IMR-90 (cell line): ENCODE measurements around the gene TEAD1. TPM values are rescaled to one million over a fixed set of nuclear protein-coding genes. Genes with fewer than 3 reads are reported as not detected.

Experiments
- ATAC-seq: fragments of 200-7000 bp; cut with Tn5 transposase; 2 replicates; pipeline ENCODE4 v1.9.1; 2020; ENCODE audit warnings: low read depth, mild to moderate bottlenecking, moderate library complexity
- BruUV-seq: library from RNA; stranded (reverse); fragments of 400-500 nt; replicated peaks from 2 replicates; lab custom pipeline; 2021; lab: Mats Ljungman, UMichigan
- CTCF ChIA-PET: fragments of 300-600 bp; formaldehyde crosslinking; extraction: SDS; loops from one replicate; lab custom pipeline; 2021; ENCODE audit warnings: antibody characterized with exemption; lab: Yijun Ruan, JAX
- POLR2A ChIA-PET: fragments of 300-600 bp; sonication (Branson Sonifier 250); formaldehyde crosslinking; loops from one replicate; lab custom pipeline; 2022; ENCODE audit warnings: antibody characterized with exemption; ENCODE audit not compliant: unreplicated experiment; lab: Charles Lee
- DNase-seq: peaks from one replicate; pipeline ENCODE4 v3.0.0; 2013
- H2AFZ ChIP-seq: replicated peaks from 2 replicates; pipeline ENCODE3; 2013; ENCODE audit warnings: low read length, mild to moderate bottlenecking; ENCODE audit not compliant: poor library complexity
- H2AK5ac ChIP-seq: 2 replicates; pipeline ENCODE4 v1.6.1; 2013; ENCODE audit warnings: low read depth, low read length, inconsistent platforms
- H2AK9ac ChIP-seq: replicated peaks from 2 replicates; pipeline ENCODE3; 2013; ENCODE audit warnings: mild to moderate bottlenecking, low read depth, low read length, moderate library complexity; ENCODE audit not compliant: poor library complexity
- H2BK120ac ChIP-seq: 2 replicates; pipeline ENCODE4 v1.6.1; 2013; ENCODE audit warnings: low read depth, low read length, inconsistent platforms
- H2BK15ac ChIP-seq: 3 replicates; pipeline ENCODE4 v1.6.1; 2013; ENCODE audit warnings: low read depth, low read length, inconsistent platforms
- H2BK20ac ChIP-seq: 2 replicates; pipeline ENCODE4 v1.6.1; 2013; ENCODE audit warnings: low read depth, mild to moderate bottlenecking, inconsistent platforms, low read length, moderate library complexity
- H2BK5ac ChIP-seq: 2 replicates; pipeline ENCODE4 v1.6.1; 2013; ENCODE audit warnings: mild to moderate bottlenecking, low read depth, low read length, inconsistent platforms; ENCODE audit not compliant: poor library complexity, severe bottlenecking
- H3K14ac ChIP-seq: replicated peaks from 2 replicates; pipeline ENCODE4 v1.6.1; 2013; ENCODE audit warnings: low read depth, low read length, inconsistent platforms
- H3K18ac ChIP-seq: 2 replicates; pipeline ENCODE4 v1.6.1; 2013; ENCODE audit warnings: low read depth, low read length, control low read depth
- H3K23ac ChIP-seq: 2 replicates; pipeline ENCODE4 v1.6.1; 2013; ENCODE audit warnings: low read depth, low read length, inconsistent platforms
- H3K27ac ChIP-seq: 2 replicates; pipeline ENCODE4 v1.5.1; 2013; ENCODE audit warnings: mild to moderate bottlenecking, control low read depth, low read length; ENCODE audit not compliant: insufficient read depth
- H3K27me3 ChIP-seq: 2 replicates; pipeline ENCODE4 v1.6.1; 2013; ENCODE audit warnings: low read length; ENCODE audit not compliant: control insufficient read depth, insufficient read depth
- H3K36me3 ChIP-seq: 2 replicates; pipeline ENCODE4 v1.6.1; 2013; ENCODE audit warnings: low read length, mixed read lengths; ENCODE audit not compliant: control insufficient read depth, insufficient read depth
- H3K4ac ChIP-seq: 2 replicates; pipeline ENCODE4 v1.6.1; 2013; ENCODE audit warnings: low read depth, low read length, inconsistent platforms
- H3K4me1 ChIP-seq: 2 replicates; pipeline ENCODE4 v1.6.1; 2013; ENCODE audit warnings: low read length, mixed read lengths; ENCODE audit not compliant: control insufficient read depth, insufficient read depth
- H3K4me2 ChIP-seq: 2 replicates; pipeline ENCODE4 v1.6.1; 2013; ENCODE audit warnings: low read depth, mild to moderate bottlenecking, control low read depth, low read length, moderate library complexity
- H3K4me3 ChIP-seq: 2 replicates; pipeline ENCODE4 v1.5.1; 2013; ENCODE audit warnings: low read depth, mild to moderate bottlenecking, control low read depth, low read length, moderate library complexity; ENCODE audit not compliant: insufficient read depth
- H3K56ac ChIP-seq: 2 replicates; pipeline ENCODE4 v1.6.1; 2013; ENCODE audit warnings: low read length, inconsistent platforms; ENCODE audit not compliant: insufficient read depth; ENCODE audit errors: extremely low read depth
- H3K79me1 ChIP-seq, 2 experiments: 2 replicates each; pipeline ENCODE4 v1.6.1; 2013; ENCODE audit warnings: low read length in 2 of 2, inconsistent platforms in 1 of 2, low read depth in 1 of 2
- H3K9ac ChIP-seq: 2 replicates; pipeline ENCODE4 v1.6.1; 2013; ENCODE audit warnings: low read depth, low read length, control low read depth
- H3K9me1 ChIP-seq: 2 replicates; pipeline ENCODE4 v1.6.1; 2013; ENCODE audit warnings: low read length, inconsistent platforms; ENCODE audit not compliant: insufficient read depth
- H3K9me3 ChIP-seq: 2 replicates; pipeline ENCODE4 v1.6.1; 2013; ENCODE audit warnings: low read length; ENCODE audit not compliant: control insufficient read depth, insufficient read depth
- H4K20me1 ChIP-seq: 2 replicates; pipeline ENCODE4 v1.6.1; 2013; ENCODE audit warnings: low read length, inconsistent platforms; ENCODE audit not compliant: insufficient read depth
- H4K5ac ChIP-seq: 2 replicates; pipeline ENCODE4 v1.6.1; 2013; ENCODE audit warnings: mild to moderate bottlenecking, low read depth, low read length, control low read depth
- H4K8ac ChIP-seq, 2 experiments: 2 replicates each; pipeline ENCODE4 v1.6.1; 2013; ENCODE audit warnings: low read depth in 2 of 2, low read length in 2 of 2, control low read depth in 1 of 2, inconsistent platforms in 1 of 2
- H4K91ac ChIP-seq: 2 replicates; pipeline ENCODE4 v1.6.1; 2013; ENCODE audit warnings: low read depth, low read length, inconsistent platforms; ENCODE audit not compliant: insufficient read depth
- BHLHE40 ChIP-seq: fragments of 150-350 bp; IDR thresholded peaks from 2 replicates; pipeline ENCODE4 v1.6.1; 2016; ENCODE audit warnings: mild to moderate bottlenecking, low read depth, low read length
- CEBPB ChIP-seq: IDR thresholded peaks from 2 replicates; pipeline ENCODE4 v1.6.1; 2012; ENCODE audit warnings: low read depth, low read length, improper control_type of control experiment
- CHD1 ChIP-seq: IDR thresholded peaks from 2 replicates; pipeline ENCODE4 v1.6.1; 2012; ENCODE audit warnings: low read depth, low read length, improper control_type of control experiment
- CTCF ChIP-seq: conservative IDR thresholded peaks from 2 replicates; pipeline ENCODE4 v1.5.1; 2012; ENCODE audit warnings: mild to moderate bottlenecking, low read depth, low read length, improper control_type of control experiment
- ELK1 ChIP-seq: fragments of 150-350 bp; IDR thresholded peaks from 2 replicates; pipeline ENCODE4 v1.6.1; 2016; ENCODE audit warnings: low read depth, mild to moderate bottlenecking, low read length, moderate library complexity, borderline replicate concordance
- FOS ChIP-seq: fragments of 150-350 bp; IDR thresholded peaks from 2 replicates; pipeline ENCODE4 v1.6.1; 2016; ENCODE audit warnings: low read depth, low read length
- MAFK ChIP-seq: IDR thresholded peaks from 2 replicates; pipeline ENCODE4 v1.6.1; 2012; ENCODE audit warnings: low read depth, low read length, improper control_type of control experiment
- MAZ ChIP-seq: IDR thresholded peaks from 2 replicates; pipeline ENCODE4 v1.6.1; 2012; ENCODE audit warnings: low read depth, mild to moderate bottlenecking, low read length, improper control_type of control experiment, moderate library complexity, borderline replicate concordance
- MXI1 ChIP-seq: IDR thresholded peaks from 2 replicates; pipeline ENCODE4 v1.6.1; 2012; ENCODE audit warnings: low read depth, mild to moderate bottlenecking, low read length, moderate library complexity, borderline replicate concordance
- NFE2L2 ChIP-seq: fragments of 150-350 bp; IDR thresholded peaks from 2 replicates; pipeline ENCODE4 v1.6.1; 2016; ENCODE audit warnings: low read depth, mild to moderate bottlenecking, low read length
- POLR2A ChIP-seq: IDR thresholded peaks from 2 replicates; pipeline ENCODE4 v1.6.1; 2012; ENCODE audit warnings: mild to moderate bottlenecking, low read depth, low read length
- RAD21 ChIP-seq: IDR thresholded peaks from 2 replicates; pipeline ENCODE4 v1.6.1; 2012; ENCODE audit warnings: low read length, improper control_type of control experiment
- RCOR1 ChIP-seq: IDR thresholded peaks from 2 replicates; pipeline ENCODE4 v1.6.1; 2012; ENCODE audit warnings: mild to moderate bottlenecking, low read length, improper control_type of control experiment; ENCODE audit not compliant: insufficient replicate concordance
- RFX5 ChIP-seq: IDR thresholded peaks from 2 replicates; pipeline ENCODE4 v1.8.0; 2012; ENCODE audit warnings: low read depth, mild to moderate bottlenecking, low read length, moderate library complexity
- SMC3 ChIP-seq: fragments of 150-350 bp; IDR thresholded peaks from 2 replicates; pipeline ENCODE4 v1.6.1; 2016; ENCODE audit warnings: low read depth, mild to moderate bottlenecking, antibody characterized with exemption, low read length, moderate library complexity
- USF2 ChIP-seq: fragments of 150-350 bp; IDR thresholded peaks from 2 replicates; pipeline ENCODE4 v1.6.1; 2017; ENCODE audit warnings: mild to moderate bottlenecking, antibody characterized with exemption, low read length, low read depth
- WGBS, 2 experiments: methylation state at CpG; one replicate each; pipeline versions ENCODE4 v1.1.5 to v1.1.7; 2013; ENCODE audit warnings: missing lambda C conversion rate in 2 of 2; ENCODE audit not compliant: insufficient read length in 1 of 2; ENCODE audit errors: extremely low coverage in 2 of 2; 5-methylcytosine and 5-hydroxymethylcytosine counted together
- dilution Hi-C: fragments of 300-500 bp; cut with HindIII; formaldehyde crosslinking; loops from one replicate; pipeline ENCODE4 v1.14.3; 2018; ENCODE audit warnings: low sequenced_read_pairs; ENCODE audit not compliant: unreplicated experiment
- in situ Hi-C: fragments of 300-500 bp; cut with MboI; formaldehyde crosslinking; loops from 3 replicates; pipeline ENCODE4 v1.14.3; 2019; ENCODE audit warnings: low sequenced_read_pairs, inconsistent platforms, mixed read lengths
- intact Hi-C: fragments of 100-400 bp; cut with micrococcal nuclease; formaldehyde crosslinking; loops from 2 replicates; pipeline ENCODE4 v1.10.0; 2022
- polyA plus RNA-seq, 3 experiments: library from polyadenylated mRNA; depleted of rRNA; stranded (reverse); fragments of >200 nt; gene quantifications; 2 replicates each; pipeline ENCODE4 v1.2.3, GENCODE V29; 2012; ENCODE audit warnings: low replicate concordance in 1 of 3
- total RNA-seq: library from RNA; depleted of rRNA; stranded (reverse); fragments of >200 nt; gene quantifications from 2 replicates; pipeline ENCODE4 v1.2.3, GENCODE V29; 2012

The TEAD1 gene
- total and polyA plus RNA-seq, 2 of the 4 experiments (the other 2 are of a cell fraction), result 51.8 to 69.2 TPM

- WGBS, 2 experiments, result 50% methylated on average over 1 of the region's 6 CpGs; no CpG with 5 or more reads in 1 of the 2 experiments
- Histone ChIP-seq H3K4ac (no peak overlapping the region), H3K4me1 (peaks cover 27% of the 10 kb centered on the region), H3K56ac (no peak overlapping the region), H2BK120ac (no peak overlapping the region), H4K20me1 (peaks cover 76% of the 10 kb centered on the region), H3K36me3 (no peaks in the 10 kb centered on the region), H2AK5ac (no peak overlapping the region), H2BK20ac (0 out of 2 replicates have a peak overlapping the region, but pooled peaks have one; percentile 3), H3K79me1 (peaks cover 43 to 86% of the 10 kb centered on the region in 2 experiments), H2BK5ac (no peak overlapping the region), H3K27ac (no peak overlapping the region), H3K14ac (no peak overlapping the region), H3K18ac (no peak overlapping the region), H4K91ac (no peak overlapping the region), H2AK9ac (no peak overlapping the region), H3K27me3 (no peaks in the 10 kb centered on the region), H3K9me3 (no peaks in the 10 kb centered on the region), H3K23ac (peak overlapping the region; percentile 61; the same call in 1 of the 2 replicates), H3K9me1 (peaks cover 37% of the 10 kb centered on the region), H3K9ac (no peak overlapping the region), H4K8ac (no peak overlapping the region), H2AFZ (no peak overlapping the region), H3K4me2 (no peak overlapping the region), H2BK15ac (no peak overlapping the region), H4K5ac (no peak overlapping the region), H3K4me3 (no peak overlapping the region)
- TF ChIP-seq BHLHE40 (no peak), ELK1 (no peak), RAD21 (no peak), POLR2A (no peak), CHD1 (no peak), MXI1 (no peak), USF2 (no peak), CEBPB (no peak), RCOR1 (no peak), MAZ (no peak), MAFK (no peak), RFX5 (no peak), FOS (no peak), SMC3 (no peak), NFE2L2 (no peak), CTCF (no peak)
- dilution Hi-C loops (no loop called here), in situ Hi-C loops (no loop called here), intact Hi-C loops (no loop called here)
- ATAC-seq, result no peak
- no TSS peak for BruUV-seq
- no peak for DNase-seq
- ChIA-PET CTCF (no interaction called here), POLR2A (no interaction called here)
Observed at GRCh38 chr11:12842933-12843636, 168.9 kb downstream of the TEAD1 start.
